Glomerular visceral epithelial cell (primary cell): ENCODE results near the gene MGME1.

Experiments
- DNase-seq: peaks from one replicate; pipeline ENCODE4 v3.0.0-alpha.2; 2016; ENCODE audit errors: extremely low spot score

MGME1 gene

GRCh38 chr20:17992847-17993513, 24.2 kb downstream of the MGME1 start:
- DNase-seq: no peak

- DNase-seq: no peak
Measured at GRCh38 chr20:17993546-17993945, 24.7 kb downstream of the MGME1 start.

- peak; percentile 66 for DNase-seq
Measured at GRCh38 chr20:17995967-17996819, 27.4 kb downstream of the MGME1 start.

- no peak for DNase-seq
Measured at GRCh38 chr20:17998446-17998845, 29.6 kb downstream of the MGME1 start.

GRCh38 chr20:17999566-17999965, 30.7 kb downstream of the MGME1 start:
- no peak for DNase-seq

GRCh38 chr20:18001131-18001921, 32.5 kb downstream of the MGME1 start:
- peak; percentile 40 for DNase-seq

GRCh38 chr20:18003897-18004296, 35.1 kb downstream of the MGME1 start:
- no peak for DNase-seq

GRCh38 chr20:18004384-18005031, 35.7 kb downstream of the MGME1 start:
- DNase-seq: no peak

- DNase-seq: no peak
Measured at GRCh38 chr20:18005170-18005989, 36.6 kb downstream of the MGME1 start.

GRCh38 chr20:18005990-18006364, 37.2 kb downstream of the MGME1 start:
- DNase-seq: no peak

- DNase-seq: no peak
Measured at GRCh38 chr20:18006684-18007083, 37.9 kb downstream of the MGME1 start.

GRCh38 chr20:18007534-18008292, 38.9 kb downstream of the MGME1 start:
- no peak for DNase-seq

GRCh38 chr20:18009116-18009515, 40.3 kb downstream of the MGME1 start:
- no peak for DNase-seq

- no peak for DNase-seq
Measured at GRCh38 chr20:18011482-18011881, 42.7 kb downstream of the MGME1 start.

GRCh38 chr20:18011951-18012645, 43.3 kb downstream of the MGME1 start:
- no peak for DNase-seq

- no peak for DNase-seq
Measured at GRCh38 chr20:18012901-18013300, 44.1 kb downstream of the MGME1 start.

GRCh38 chr20:18014411-18014810, 45.6 kb downstream of the MGME1 start:
- no peak for DNase-seq

GRCh38 chr20:18016772-18017171, 48.0 kb downstream of the MGME1 start:
- DNase-seq: no peak

- no peak for DNase-seq
Measured at GRCh38 chr20:18018100-18018499, 49.3 kb downstream of the MGME1 start.

- no peak for DNase-seq
Measured at GRCh38 chr20:18019068-18019467, 50.2 kb downstream of the MGME1 start.
